ENCODE results near the gene EPB41L5.

The EPB41L5 gene

DNA sequence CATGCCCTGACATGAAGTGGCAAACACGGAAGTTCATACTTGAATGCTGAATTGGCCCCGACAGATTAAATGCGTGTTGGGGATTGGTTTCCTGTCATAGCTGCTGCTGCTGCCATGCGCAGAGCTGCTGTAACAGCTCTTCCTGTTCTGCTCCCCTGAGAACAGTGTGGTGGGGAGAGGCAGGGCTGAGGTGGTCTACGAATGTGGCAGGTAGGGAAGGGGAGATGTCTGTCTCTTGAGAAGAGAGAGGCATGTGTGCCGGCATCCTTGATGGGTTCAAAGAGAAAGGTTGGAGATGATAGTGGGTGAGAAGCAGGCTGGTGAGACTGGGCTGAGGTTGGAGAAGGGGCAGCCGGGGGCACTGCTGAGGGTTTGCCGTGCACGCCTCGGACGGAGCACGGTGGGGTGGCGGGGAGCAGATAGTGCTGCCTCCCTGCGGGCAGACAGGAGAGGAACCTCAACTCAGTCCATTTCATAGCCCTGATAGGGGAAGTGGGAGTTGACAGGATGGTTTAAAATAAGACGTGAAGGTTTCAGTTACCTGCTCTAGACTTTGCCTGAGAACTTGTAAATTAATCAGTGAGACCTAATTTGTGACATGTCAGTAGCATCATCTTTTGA lies 164.2 kb downstream of the EPB41L5 start:
- H4K20me1 ChIP-seq (ENCODE audit: insufficient read depth): no peaks in the 10 kb centered on the region
- TF ChIP-seq, protein P1, sequence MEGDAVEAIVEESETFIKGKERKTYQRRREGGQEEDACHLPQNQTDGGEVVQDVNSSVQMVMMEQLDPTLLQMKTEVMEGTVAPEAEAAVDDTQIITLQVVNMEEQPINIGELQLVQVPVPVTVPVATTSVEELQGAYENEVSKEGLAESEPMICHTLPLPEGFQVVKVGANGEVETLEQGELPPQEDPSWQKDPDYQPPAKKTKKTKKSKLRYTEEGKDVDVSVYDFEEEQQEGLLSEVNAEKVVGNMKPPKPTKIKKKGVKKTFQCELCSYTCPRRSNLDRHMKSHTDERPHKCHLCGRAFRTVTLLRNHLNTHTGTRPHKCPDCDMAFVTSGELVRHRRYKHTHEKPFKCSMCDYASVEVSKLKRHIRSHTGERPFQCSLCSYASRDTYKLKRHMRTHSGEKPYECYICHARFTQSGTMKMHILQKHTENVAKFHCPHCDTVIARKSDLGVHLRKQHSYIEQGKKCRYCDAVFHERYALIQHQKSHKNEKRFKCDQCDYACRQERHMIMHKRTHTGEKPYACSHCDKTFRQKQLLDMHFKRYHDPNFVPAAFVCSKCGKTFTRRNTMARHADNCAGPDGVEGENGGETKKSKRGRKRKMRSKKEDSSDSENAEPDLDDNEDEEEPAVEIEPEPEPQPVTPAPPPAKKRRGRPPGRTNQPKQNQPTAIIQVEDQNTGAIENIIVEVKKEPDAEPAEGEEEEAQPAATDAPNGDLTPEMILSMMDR (conservative IDR thresholded peaks at IDR 0.05; ENCODE audit: low read depth, low read length): no peak
- H3K9ac ChIP-seq: no peak overlapping the region
- no peak overlapping the region for H3K4me3 ChIP-seq (IDR thresholded peaks at IDR 0.05; ENCODE audit: insufficient read depth, low read depth, low read length)
- no peak overlapping the region for H3K27ac ChIP-seq
- H3K4me2 ChIP-seq: no peak overlapping the region
- no peaks in the 10 kb centered on the region for H3K4me1 ChIP-seq (ENCODE audit: low read depth, poor library complexity, severe bottlenecking)
- H3K79me2 ChIP-seq (ENCODE audit: insufficient read depth, low read depth): no peaks in the 10 kb centered on the region
- no peaks in the 10 kb centered on the region for H3K36me3 ChIP-seq (ENCODE audit: insufficient read depth)
- H3K27me3 ChIP-seq (ENCODE audit: insufficient read depth, low read depth): no peaks in the 10 kb centered on the region
- no peak overlapping the region for H2AFZ ChIP-seq (ENCODE audit: low read depth)

DNA sequence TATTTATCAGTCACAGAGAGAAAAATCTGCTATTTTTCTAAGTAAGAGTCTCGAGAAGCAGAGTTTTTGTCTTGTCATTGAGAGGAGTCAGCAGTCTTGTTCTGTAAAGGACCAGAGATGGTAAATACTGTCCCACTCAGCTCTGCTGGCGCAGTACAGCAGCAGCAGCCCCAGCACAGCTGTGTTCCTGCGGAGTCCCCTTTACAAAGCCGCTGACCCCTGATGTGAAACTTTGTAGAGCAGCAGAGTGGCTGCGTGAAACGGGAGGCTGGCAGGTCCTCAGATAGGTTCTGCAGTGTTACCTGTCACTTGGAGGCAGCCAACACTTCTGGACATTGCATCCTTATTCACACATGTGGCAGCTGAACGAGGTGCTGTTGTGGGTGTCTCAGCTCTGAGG lies 165.1 kb downstream of the EPB41L5 start:
- Histone ChIP-seq H3K4me2 (no peak overlapping the region), H3K36me3 (ENCODE audit: insufficient read depth) (no peaks in the 10 kb centered on the region), H2AFZ (ENCODE audit: low read depth) (no peak overlapping the region), H4K20me1 (ENCODE audit: insufficient read depth) (no peaks in the 10 kb centered on the region), H3K27me3 (ENCODE audit: insufficient read depth, low read depth) (no peaks in the 10 kb centered on the region), H3K79me2 (ENCODE audit: insufficient read depth, low read depth) (no peaks in the 10 kb centered on the region), H3K4me3 (IDR thresholded peaks at IDR 0.05; ENCODE audit: insufficient read depth, low read depth, low read length) (no peak overlapping the region), H3K4me1 (ENCODE audit: low read depth, poor library complexity, severe bottlenecking) (no peaks in the 10 kb centered on the region), H3K27ac (no peak overlapping the region), H3K9ac (no peak overlapping the region)
- TF ChIP-seq, protein P1 (conservative IDR thresholded peaks at IDR 0.05; ENCODE audit: low read depth, low read length): no peak

DNA sequence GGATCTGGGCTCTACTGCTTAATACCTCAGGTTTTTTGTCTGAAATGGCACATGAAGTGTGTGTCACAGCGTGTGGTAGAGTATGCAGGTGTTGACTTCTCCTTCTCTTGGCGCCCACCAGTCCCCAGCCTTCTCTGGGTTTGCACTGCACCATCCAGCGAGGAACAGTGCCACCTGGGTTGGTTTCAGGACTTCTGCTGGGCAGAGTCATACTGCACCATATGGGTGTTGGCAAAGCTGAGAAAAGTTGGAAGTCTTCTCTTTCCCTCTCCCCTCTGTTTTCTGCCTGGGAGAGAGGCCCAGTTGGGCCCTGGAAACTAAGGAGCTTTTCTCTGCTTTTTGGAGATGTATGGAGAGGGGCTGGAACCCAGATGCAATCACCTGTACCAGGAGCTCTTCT lies 166.5 kb downstream of the EPB41L5 start:
- Histone ChIP-seq H4K20me1 (ENCODE audit: insufficient read depth) (no peaks in the 10 kb centered on the region), H2AFZ (ENCODE audit: low read depth) (no peak overlapping the region), H3K9ac (no peak overlapping the region), H3K36me3 (ENCODE audit: insufficient read depth) (no peaks in the 10 kb centered on the region), H3K79me2 (ENCODE audit: insufficient read depth, low read depth) (no peaks in the 10 kb centered on the region), H3K4me2 (no peak overlapping the region), H3K4me1 (ENCODE audit: low read depth, poor library complexity, severe bottlenecking) (no peaks in the 10 kb centered on the region), H3K27ac (no peak overlapping the region), H3K4me3 (IDR thresholded peaks at IDR 0.05; ENCODE audit: insufficient read depth, low read depth, low read length) (no peak overlapping the region), H3K27me3 (ENCODE audit: insufficient read depth, low read depth) (no peaks in the 10 kb centered on the region)
- TF ChIP-seq, protein P1 (conservative IDR thresholded peaks at IDR 0.05; ENCODE audit: low read depth, low read length): no peak

DNA sequence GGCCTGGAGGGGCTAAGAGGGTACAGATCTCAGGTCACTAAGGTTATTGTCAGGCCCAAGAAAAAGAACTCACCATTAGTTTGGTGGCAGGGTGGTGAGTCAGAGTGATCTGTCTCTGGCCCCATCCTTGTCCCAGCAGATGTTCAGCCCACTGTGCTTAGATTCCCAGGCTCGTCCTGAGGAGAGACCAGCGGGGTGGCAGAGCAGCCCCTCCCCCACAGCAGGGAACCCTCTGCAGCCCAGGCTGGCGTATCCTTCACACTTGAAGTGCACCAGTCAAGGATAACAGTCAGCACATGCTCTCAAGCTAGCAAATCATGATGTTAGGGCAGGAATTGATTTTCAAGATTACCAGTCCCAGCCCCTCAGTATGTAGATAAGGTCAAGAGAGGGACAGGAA lies 167.2 kb downstream of the EPB41L5 start:
- H3K4me1 ChIP-seq (ENCODE audit: low read depth, poor library complexity, severe bottlenecking): no peaks in the 10 kb centered on the region
- H3K4me2 ChIP-seq: no peak overlapping the region
- TF ChIP-seq, protein P1 (conservative IDR thresholded peaks at IDR 0.05; ENCODE audit: low read depth, low read length): no peak
- H3K79me2 ChIP-seq (ENCODE audit: insufficient read depth, low read depth): no peaks in the 10 kb centered on the region
- H2AFZ ChIP-seq (ENCODE audit: low read depth): no peak overlapping the region
- no peaks in the 10 kb centered on the region for H4K20me1 ChIP-seq (ENCODE audit: insufficient read depth)
- no peak overlapping the region for H3K27ac ChIP-seq
- H3K36me3 ChIP-seq (ENCODE audit: insufficient read depth): no peaks in the 10 kb centered on the region
- H3K4me3 ChIP-seq (IDR thresholded peaks at IDR 0.05; ENCODE audit: insufficient read depth, low read depth, low read length): no peak overlapping the region
- no peak overlapping the region for H3K9ac ChIP-seq
- no peaks in the 10 kb centered on the region for H3K27me3 ChIP-seq (ENCODE audit: insufficient read depth, low read depth)
